Measurements from ENCODE around the gene MAD1L1.
A peak's percentile ranks its signal among the peaks of the same experiment; 100 is the strongest.

MAD1L1 gene

DNA sequence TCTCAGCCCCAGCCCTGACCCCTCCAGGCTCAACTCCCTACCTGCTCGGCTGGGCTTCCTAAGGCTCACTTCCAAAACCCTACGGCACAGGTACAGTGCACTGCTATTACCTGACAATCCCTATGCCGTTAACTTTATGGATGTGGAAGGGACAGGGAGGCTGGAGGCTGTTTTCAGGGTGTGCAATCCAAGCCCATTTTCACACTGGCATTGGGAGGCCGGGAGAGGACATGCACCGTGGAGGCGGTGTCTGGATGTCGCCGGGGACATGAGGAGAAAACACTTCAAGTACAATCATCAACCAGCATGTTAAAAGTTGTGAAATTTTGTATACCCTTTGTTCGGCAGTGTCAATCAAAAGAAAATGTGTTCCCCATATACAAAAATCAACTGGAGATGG, 80.1 kb downstream of the MAD1L1 start:
- H3K36me3 ChIP-seq: peaks cover 2% of the 10 kb centered on the region; the same call in 1 of the 2 replicates
- no peak overlapping the region for H3K4me3 ChIP-seq (ENCODE audit: low read depth, low read length)
- H3K9me3 ChIP-seq: no peaks in the 10 kb centered on the region
- TF ChIP-seq, protein P1, sequence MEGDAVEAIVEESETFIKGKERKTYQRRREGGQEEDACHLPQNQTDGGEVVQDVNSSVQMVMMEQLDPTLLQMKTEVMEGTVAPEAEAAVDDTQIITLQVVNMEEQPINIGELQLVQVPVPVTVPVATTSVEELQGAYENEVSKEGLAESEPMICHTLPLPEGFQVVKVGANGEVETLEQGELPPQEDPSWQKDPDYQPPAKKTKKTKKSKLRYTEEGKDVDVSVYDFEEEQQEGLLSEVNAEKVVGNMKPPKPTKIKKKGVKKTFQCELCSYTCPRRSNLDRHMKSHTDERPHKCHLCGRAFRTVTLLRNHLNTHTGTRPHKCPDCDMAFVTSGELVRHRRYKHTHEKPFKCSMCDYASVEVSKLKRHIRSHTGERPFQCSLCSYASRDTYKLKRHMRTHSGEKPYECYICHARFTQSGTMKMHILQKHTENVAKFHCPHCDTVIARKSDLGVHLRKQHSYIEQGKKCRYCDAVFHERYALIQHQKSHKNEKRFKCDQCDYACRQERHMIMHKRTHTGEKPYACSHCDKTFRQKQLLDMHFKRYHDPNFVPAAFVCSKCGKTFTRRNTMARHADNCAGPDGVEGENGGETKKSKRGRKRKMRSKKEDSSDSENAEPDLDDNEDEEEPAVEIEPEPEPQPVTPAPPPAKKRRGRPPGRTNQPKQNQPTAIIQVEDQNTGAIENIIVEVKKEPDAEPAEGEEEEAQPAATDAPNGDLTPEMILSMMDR (IDR thresholded peaks at IDR 0.05; ENCODE audit: low read depth, low read length): no peak
- no peaks in the 10 kb centered on the region; the same call in 1 of the 2 replicates for H3K4me1 ChIP-seq
- no peaks in the 10 kb centered on the region for H3K27me3 ChIP-seq
- DNase-seq: peak; percentile 0

DNA sequence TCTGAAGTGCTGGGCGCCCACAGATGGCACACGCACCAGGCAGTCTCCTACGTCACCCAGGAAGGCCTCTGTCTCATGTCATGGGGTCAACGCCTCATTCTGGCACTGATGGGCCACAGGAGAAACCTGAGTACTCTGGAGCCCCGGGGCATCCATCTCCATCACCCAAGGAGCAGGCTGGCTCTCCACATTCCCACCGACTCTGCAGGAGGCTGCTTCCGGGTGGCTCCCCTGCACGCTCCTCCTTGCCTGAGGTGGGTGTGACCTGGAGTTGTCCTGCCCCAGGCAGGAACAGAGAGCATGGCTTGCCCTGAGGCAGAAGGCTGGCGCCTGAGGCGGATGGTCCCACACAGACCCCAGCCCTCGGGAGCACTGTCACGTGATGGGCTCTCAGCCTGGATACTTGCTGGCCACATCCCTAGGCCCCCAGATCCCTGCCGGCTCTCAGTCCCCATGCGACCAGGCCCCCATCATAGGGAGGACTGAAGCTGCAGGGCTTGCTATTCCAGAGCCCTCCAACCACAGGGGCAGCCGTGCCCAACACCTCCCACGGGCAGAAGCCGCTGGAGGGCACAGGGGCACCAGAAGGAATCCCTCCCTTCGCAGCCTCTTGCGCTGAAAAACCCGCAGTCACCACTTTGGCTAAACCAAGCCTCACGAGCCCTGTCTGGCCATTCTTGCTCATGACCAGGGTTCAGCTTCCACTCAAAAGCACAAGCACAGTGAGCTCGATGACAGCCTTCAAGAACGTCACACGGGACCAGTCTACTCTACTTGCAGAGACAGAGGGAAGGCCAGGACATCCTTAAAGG, 80.7 kb downstream of the MAD1L1 start:
- H3K9me3 ChIP-seq: no peaks in the 10 kb centered on the region
- peaks cover 2% of the 10 kb centered on the region; the same call in 1 of the 2 replicates for H3K36me3 ChIP-seq
- H3K4me1 ChIP-seq: no peaks in the 10 kb centered on the region; the same call in 1 of the 2 replicates
- no peak overlapping the region for H3K4me3 ChIP-seq (ENCODE audit: low read depth, low read length)
- no peaks in the 10 kb centered on the region for H3K27me3 ChIP-seq
- TF ChIP-seq, protein P1 (IDR thresholded peaks at IDR 0.05; ENCODE audit: low read depth, low read length): no peak
- no peak for DNase-seq

DNA sequence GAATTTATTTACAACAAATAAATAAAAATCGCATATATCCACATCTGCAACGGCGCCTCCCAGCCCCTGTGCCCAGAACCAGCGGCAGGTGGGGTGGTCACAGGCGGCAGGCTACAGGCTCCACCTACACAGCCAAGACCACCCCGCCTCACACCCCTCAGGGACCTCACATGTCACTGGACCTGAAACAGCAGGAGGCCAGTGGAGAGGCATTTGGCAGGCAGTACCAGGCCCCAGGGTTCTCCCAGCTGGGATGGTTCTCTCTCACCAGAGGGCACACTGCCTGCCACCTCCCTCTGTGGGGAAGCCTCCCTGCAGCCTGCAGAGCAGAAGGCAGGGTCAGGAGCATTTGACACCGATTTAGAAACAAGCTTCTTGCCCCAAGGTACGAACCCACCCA, 81.5 kb downstream of the MAD1L1 start:
- TF ChIP-seq, protein P1 (IDR thresholded peaks at IDR 0.05; ENCODE audit: low read depth, low read length): no peak
- H3K4me1 ChIP-seq: no peaks in the 10 kb centered on the region; the same call in 1 of the 2 replicates
- no peaks in the 10 kb centered on the region for H3K27me3 ChIP-seq
- H3K36me3 ChIP-seq: peaks cover 2% of the 10 kb centered on the region; the same call in 1 of the 2 replicates
- H3K9me3 ChIP-seq: no peaks in the 10 kb centered on the region
- H3K4me3 ChIP-seq (ENCODE audit: low read depth, low read length): no peak overlapping the region
- DNase-seq: no peak

DNA sequence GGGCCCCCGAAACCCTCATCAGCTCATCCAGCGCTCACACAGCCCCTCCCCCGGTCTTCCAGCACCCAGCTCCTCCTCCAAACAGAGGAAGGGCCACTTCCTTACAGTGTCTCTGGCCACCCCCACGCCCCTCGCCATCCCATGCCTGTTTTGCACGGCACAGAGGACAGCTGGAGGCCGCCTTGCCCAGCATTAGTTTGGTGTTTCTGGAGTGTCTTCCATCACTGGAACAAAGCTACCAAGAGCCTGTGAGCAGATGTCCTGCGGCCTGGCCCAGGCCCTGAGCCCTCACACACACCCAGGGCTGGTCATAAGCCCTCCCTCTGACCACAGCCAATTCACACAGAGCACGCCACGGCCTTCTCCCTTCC, 82.3 kb downstream of the MAD1L1 start:
- H3K9me3 ChIP-seq: no peaks in the 10 kb centered on the region
- peaks cover 7% of the 10 kb centered on the region for H3K36me3 ChIP-seq
- TF ChIP-seq, protein P1 (IDR thresholded peaks at IDR 0.05; ENCODE audit: low read depth, low read length): no peak
- no peak for DNase-seq
- no peak overlapping the region for H3K4me3 ChIP-seq (ENCODE audit: low read depth, low read length)
- no peaks in the 10 kb centered on the region; the same call in 1 of the 2 replicates for H3K4me1 ChIP-seq
- no peaks in the 10 kb centered on the region for H3K27me3 ChIP-seq

DNA sequence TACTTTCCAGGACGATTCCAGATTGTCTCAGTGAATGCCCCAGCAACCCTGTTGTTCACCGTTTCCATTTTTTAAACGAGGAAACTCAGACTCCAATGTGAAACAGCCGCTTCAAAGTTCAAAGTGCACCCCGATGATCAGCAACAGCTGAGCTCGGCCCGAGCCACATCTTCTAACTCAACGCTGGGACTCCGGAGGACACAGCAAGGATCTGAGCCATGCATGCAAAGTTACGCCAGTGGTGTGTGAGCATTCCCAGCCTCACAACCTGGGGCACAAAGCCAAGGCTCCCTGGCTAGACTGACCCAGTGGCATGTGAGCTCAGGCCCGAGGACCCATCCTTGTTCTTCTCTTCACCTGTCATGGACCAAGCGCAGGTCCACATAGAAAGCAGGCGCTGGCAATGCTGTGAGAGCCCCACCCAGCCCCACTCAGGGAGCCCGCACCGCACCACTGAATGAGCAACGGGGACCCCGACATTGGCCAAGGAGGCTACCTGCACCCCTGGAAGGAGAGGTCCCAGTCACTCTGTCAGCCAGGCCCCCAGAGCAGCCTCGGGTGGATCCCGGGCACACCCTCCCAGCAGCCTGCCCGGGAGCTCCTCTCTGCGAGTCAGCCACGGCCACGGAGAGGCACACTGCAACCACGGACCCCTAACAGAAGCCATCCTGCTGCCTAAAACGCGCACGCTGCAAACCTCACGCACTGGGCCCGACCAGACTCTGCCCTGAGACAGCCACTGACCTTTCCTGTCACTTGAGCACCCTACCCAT, 82.9 kb downstream of the MAD1L1 start:
- no peak overlapping the region for H3K4me3 ChIP-seq (ENCODE audit: low read depth, low read length)
- H3K9me3 ChIP-seq: no peaks in the 10 kb centered on the region
- H3K27me3 ChIP-seq: no peaks in the 10 kb centered on the region
- TF ChIP-seq, protein P1 (IDR thresholded peaks at IDR 0.05; ENCODE audit: low read depth, low read length): no peak
- H3K36me3 ChIP-seq: peaks cover 9% of the 10 kb centered on the region
- no peak for DNase-seq
- H3K4me1 ChIP-seq: no peaks in the 10 kb centered on the region; the same call in 1 of the 2 replicates

Measured in BE2C (cell line).